ENCODE measurements around the gene CAPN12. TPM values are rescaled to one million over a fixed set of nuclear protein-coding genes. Genes with fewer than 3 reads are reported as not detected.

CAPN12 gene
- total and polyA plus RNA-seq, 4 donors, result 3.8 to 28.7 (median 8.8) TPM

- H3K36me3 ChIP-seq (ENCODE audit: control insufficient read depth in 4 of 4, insufficient read depth in 3 of 4, low read depth in 1 of 4, low read length in 3 of 4), result no peaks in the 10 kb centered on the region
- no peaks in the 10 kb centered on the region for H3K27me3 ChIP-seq (ENCODE audit: control insufficient read depth in 4 of 4, insufficient read depth in 4 of 4, low read length in 3 of 4)
- DNase-seq (ENCODE audit: low spot score), result no peak
- H3K9me3 ChIP-seq (ENCODE audit: control insufficient read depth in 4 of 4, low read length in 3 of 4), result no peaks in the 10 kb centered on the region
- no peak within 1 kb of the TSS for H3K4me3 ChIP-seq (ENCODE audit: low read depth in 1 of 3, low read length in 3 of 3)
- TF ChIP-seq HNF4A (conservative IDR thresholded peaks at IDR 0.05), result no peak
- no peak for TF ChIP-seq NR2F2 (IDR thresholded peaks at IDR 0.05)
- no peak for TF ChIP-seq EGR1 (IDR thresholded peaks at IDR 0.05; ENCODE audit: low read depth in 2 of 2)
- no peak for TF ChIP-seq RXRA (IDR thresholded peaks at IDR 0.05)
- no peak for TF ChIP-seq YY1 (IDR thresholded peaks at IDR 0.05)
- TF ChIP-seq ATF3 (IDR thresholded peaks at IDR 0.05), result no peak
- TF ChIP-seq GABPA (IDR thresholded peaks at IDR 0.05 in 1 of 2, conservative IDR thresholded peaks at IDR 0.05 in 1 of 2), result no peak
- no peak for TF ChIP-seq REST (IDR thresholded peaks at IDR 0.05)
- TF ChIP-seq HNF4G (IDR thresholded peaks at IDR 0.05), result no peak
- TF ChIP-seq SP1 (IDR thresholded peaks at IDR 0.05), result no peak
- no peak for TF ChIP-seq TAF1 (conservative IDR thresholded peaks at IDR 0.05)
- TF ChIP-seq MAX (IDR thresholded peaks at IDR 0.05), result no peak
- TF ChIP-seq JUND (IDR thresholded peaks at IDR 0.05), result no peak
- TF ChIP-seq FOXA1 (IDR thresholded peaks at IDR 0.05), result no peak
- TF ChIP-seq RAD21 (IDR thresholded peaks at IDR 0.05), result no peak
- TF ChIP-seq ZBTB33 (IDR thresholded peaks at IDR 0.05), result no peak
- H3K27ac ChIP-seq (ENCODE audit: low read depth in 1 of 2, low read length in 2 of 2), result no peak within 1 kb of the TSS
- H3K9ac ChIP-seq (ENCODE audit: low read depth in 1 of 2, low read length in 2 of 2), result no peak within 1 kb of the TSS
- H3K4me1 ChIP-seq (ENCODE audit: control insufficient read depth in 4 of 4, insufficient read depth in 4 of 4, low read length in 3 of 4), result peaks cover 0 to 6% (median 2%) of the 10 kb centered on the region in 4 donors
- WGBS, result 88% methylated on average over 13 of the region's 17 CpGs
Observed at GRCh38 chr19:38788478-38789243, 44.4 kb upstream of the CAPN12 start, which contains the start of gene LGALS7B. LGALS7B (plus strand) TSS chr19:38789200; CDS start chr19:38789227, 27 bp downstream.

- no peak overlapping the region for H3K4me3 ChIP-seq (ENCODE audit: low read depth in 1 of 3, low read length in 3 of 3)
- no peaks in the 10 kb centered on the region for H3K27me3 ChIP-seq (ENCODE audit: control insufficient read depth in 4 of 4, insufficient read depth in 4 of 4, low read length in 3 of 4)
- H3K9me3 ChIP-seq (ENCODE audit: control insufficient read depth in 4 of 4, low read length in 3 of 4), result no peaks in the 10 kb centered on the region
- 92% methylated on average over 11 of the region's 11 CpGs for WGBS
- H3K9ac ChIP-seq (ENCODE audit: low read depth in 1 of 2, low read length in 2 of 2), result no peak overlapping the region
- no peak for DNase-seq (ENCODE audit: low spot score)
- no peaks in the 10 kb centered on the region for H3K36me3 ChIP-seq (ENCODE audit: control insufficient read depth in 4 of 4, insufficient read depth in 3 of 4, low read depth in 1 of 4, low read length in 3 of 4)
- no peaks in the 10 kb centered on the region for H3K4me1 ChIP-seq (ENCODE audit: control insufficient read depth in 4 of 4, insufficient read depth in 4 of 4, low read length in 3 of 4)
- no peak overlapping the region for H3K27ac ChIP-seq (ENCODE audit: low read depth in 1 of 2, low read length in 2 of 2)
- TF ChIP-seq ATF3 (IDR thresholded peaks at IDR 0.05) (no peak), FOXA1 (IDR thresholded peaks at IDR 0.05) (no peak), EGR1 (IDR thresholded peaks at IDR 0.05; ENCODE audit: low read depth in 2 of 2) (no peak), JUND (IDR thresholded peaks at IDR 0.05) (no peak), GABPA (IDR thresholded peaks at IDR 0.05 in 1 of 2, conservative IDR thresholded peaks at IDR 0.05 in 1 of 2) (no peak), YY1 (IDR thresholded peaks at IDR 0.05) (no peak), ZBTB33 (IDR thresholded peaks at IDR 0.05) (no peak), CTCF (IDR thresholded peaks at IDR 0.05; ENCODE audit: low read depth, low read length, missing input control) (no peak), HNF4A (conservative IDR thresholded peaks at IDR 0.05) (no peak), FOXA2 (IDR thresholded peaks at IDR 0.05) (no peak), TAF1 (conservative IDR thresholded peaks at IDR 0.05) (no peak), RXRA (IDR thresholded peaks at IDR 0.05) (no peak)
Observed at GRCh38 chr19:38786572-38787265, 42.4 kb upstream of the CAPN12 start.
